Activated CD4-positive, alpha-beta T cell treated with anti-CD3 and anti-CD28 coated beads for 24 hours (primary cell): ENCODE data around the gene ZWILCH.
A peak's percentile ranks its signal among the peaks of the same experiment; 100 is the strongest.

Experiments used
- DNase-seq, 2 donors: peaks; one replicate each; pipeline ENCODE4 v3.0.0-alpha.2; 2020; ENCODE audit warnings: low read depth in 2 of 2

Gene ZWILCH

GRCh38 chr15:66545255-66545654, 40.1 kb downstream of the ZWILCH start:
- DNase-seq, result no peak

- no peak for DNase-seq
These were observed 50.6 kb downstream of the ZWILCH start for GRCh38 chr15:66555685-66556084.

GRCh38 chr15:66558271-66558670, 53.1 kb downstream of the ZWILCH start:
- no peak for DNase-seq

GRCh38 chr15:66560856-66561525, 55.9 kb downstream of the ZWILCH start:
- DNase-seq, result no peak

- no peak for DNase-seq
These were observed 58.0 kb downstream of the ZWILCH start for GRCh38 chr15:66563126-66563525.

GRCh38 chr15:66563566-66564110, 58.5 kb downstream of the ZWILCH start:
- no peak for DNase-seq

- DNase-seq, result no peak
These were observed 59.3 kb downstream of the ZWILCH start for GRCh38 chr15:66564136-66565041.

GRCh38 chr15:66565141-66565641, 60.1 kb downstream of the ZWILCH start:
- DNase-seq, result no peak

- no peak for DNase-seq
These were observed 60.6 kb downstream of the ZWILCH start, which contains the start of gene LCTL for GRCh38 chr15:66565741-66566144. LCTL (minus strand) TSS chr15:66565998; CDS start chr15:66565365, 633 bp downstream.

GRCh38 chr15:66566963-66567531, 61.9 kb downstream of the ZWILCH start:
- peak; percentile 19 to 44 for DNase-seq

- DNase-seq, result no peak
These were observed 62.8 kb downstream of the ZWILCH start for GRCh38 chr15:66567897-66568296.

- no peak for DNase-seq
These were observed 64.5 kb downstream of the ZWILCH start for GRCh38 chr15:66569461-66570137.

GRCh38 chr15:66570327-66570726, 65.2 kb downstream of the ZWILCH start:
- DNase-seq, result no peak

- no peak for DNase-seq
These were observed 65.8 kb downstream of the ZWILCH start for GRCh38 chr15:66570842-66571478.

- no peak for DNase-seq
These were observed 67.0 kb downstream of the ZWILCH start for GRCh38 chr15:66572146-66572545.

GRCh38 chr15:66573348-66573718, 68.2 kb downstream of the ZWILCH start:
- no peak for DNase-seq

GRCh38 chr15:66573719-66574595, 68.8 kb downstream of the ZWILCH start:
- DNase-seq, result no peak

GRCh38 chr15:66574596-66574950, 69.4 kb downstream of the ZWILCH start:
- no peak for DNase-seq

GRCh38 chr15:66578286-66578875, 73.3 kb downstream of the ZWILCH start:
- DNase-seq, result no peak

GRCh38 chr15:66580643-66581042, 75.5 kb downstream of the ZWILCH start:
- DNase-seq, result no peak
